ENCODE measurements around the gene RPS6KB2. TPM values are rescaled to one million over a fixed set of nuclear protein-coding genes. Genes with fewer than 3 reads are reported as not detected.

Gene RPS6KB2
- total RNA-seq, 4 donors from 2014 or later = 53.5 to 108 (median 75.9) TPM

DNA sequence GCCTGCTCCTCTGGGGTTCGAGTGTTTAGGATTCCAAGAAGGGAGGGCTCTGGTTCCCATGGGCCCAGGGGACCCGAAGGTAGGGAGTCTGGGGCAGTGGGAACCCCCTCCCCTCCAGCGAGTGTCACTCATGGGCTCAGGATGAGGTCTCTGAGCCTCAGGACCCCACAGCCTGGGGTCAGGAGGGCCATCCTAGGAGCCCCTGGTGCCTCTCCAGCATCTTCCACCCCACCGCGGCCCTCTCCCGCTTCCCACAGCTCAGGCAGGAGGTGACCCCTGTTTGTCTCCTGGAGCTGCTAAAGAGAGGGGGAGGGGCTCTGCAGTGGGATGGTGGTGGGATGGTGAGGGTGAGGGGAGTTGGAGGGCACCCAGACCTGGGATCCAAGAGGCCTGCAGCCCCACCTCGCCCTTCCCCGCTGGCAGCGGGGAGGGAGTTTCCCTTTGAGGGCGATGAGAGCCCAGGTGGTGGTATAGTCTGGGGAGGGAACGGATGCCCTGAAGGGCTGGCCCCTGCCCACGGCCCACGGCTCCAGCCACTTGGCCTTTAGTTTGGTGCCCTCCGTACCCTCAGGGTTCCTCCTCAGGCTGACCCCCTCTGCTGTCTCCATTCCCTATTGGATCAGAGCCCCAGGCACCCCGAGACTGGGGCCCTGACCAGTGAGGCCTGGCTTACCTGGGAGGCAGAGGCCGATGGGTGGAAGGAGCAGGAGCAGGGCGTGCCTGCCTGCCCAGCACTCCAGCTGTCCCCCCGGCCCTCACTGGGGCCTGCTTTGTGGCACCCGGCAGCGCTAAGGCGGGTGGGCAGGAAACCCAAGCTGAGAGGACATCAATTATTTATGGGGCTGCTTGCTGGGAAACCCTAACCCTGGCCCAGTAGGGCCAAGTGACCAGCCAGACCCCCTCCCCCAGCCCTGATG is 25.8 kb downstream of the RPS6KB2 start:
- Histone ChIP-seq H3K27me3 (no peaks in the 10 kb centered on the region), H3K27ac (no peak overlapping the region), H3K4me3 (no peak overlapping the region), H3K36me3 (no peaks in the 10 kb centered on the region), H3K9me3 (no peaks in the 10 kb centered on the region), H3K4me1 (no peaks in the 10 kb centered on the region)
- TF ChIP-seq EP300 (IDR thresholded peaks at IDR 0.05; ENCODE audit: low read depth) = no peak
- no peak for TF ChIP-seq POLR2AphosphoS5 (IDR thresholded peaks at IDR 0.05)
- no peak for TF ChIP-seq POLR2A (IDR thresholded peaks at IDR 0.05)
- TF ChIP-seq, protein P1, sequence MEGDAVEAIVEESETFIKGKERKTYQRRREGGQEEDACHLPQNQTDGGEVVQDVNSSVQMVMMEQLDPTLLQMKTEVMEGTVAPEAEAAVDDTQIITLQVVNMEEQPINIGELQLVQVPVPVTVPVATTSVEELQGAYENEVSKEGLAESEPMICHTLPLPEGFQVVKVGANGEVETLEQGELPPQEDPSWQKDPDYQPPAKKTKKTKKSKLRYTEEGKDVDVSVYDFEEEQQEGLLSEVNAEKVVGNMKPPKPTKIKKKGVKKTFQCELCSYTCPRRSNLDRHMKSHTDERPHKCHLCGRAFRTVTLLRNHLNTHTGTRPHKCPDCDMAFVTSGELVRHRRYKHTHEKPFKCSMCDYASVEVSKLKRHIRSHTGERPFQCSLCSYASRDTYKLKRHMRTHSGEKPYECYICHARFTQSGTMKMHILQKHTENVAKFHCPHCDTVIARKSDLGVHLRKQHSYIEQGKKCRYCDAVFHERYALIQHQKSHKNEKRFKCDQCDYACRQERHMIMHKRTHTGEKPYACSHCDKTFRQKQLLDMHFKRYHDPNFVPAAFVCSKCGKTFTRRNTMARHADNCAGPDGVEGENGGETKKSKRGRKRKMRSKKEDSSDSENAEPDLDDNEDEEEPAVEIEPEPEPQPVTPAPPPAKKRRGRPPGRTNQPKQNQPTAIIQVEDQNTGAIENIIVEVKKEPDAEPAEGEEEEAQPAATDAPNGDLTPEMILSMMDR (IDR thresholded peaks at IDR 0.05) = no peak
- in situ Hi-C loops (cut with MboI; ENCODE audit: low pct_ligation_motif_present in 1 of 4, low pct_unique_long_range_greater_than_20kb in 1 of 4, low sequenced_read_pairs in 3 of 4) = no loop called here
- intact Hi-C loops (cut with DNase I; ENCODE audit: low total_unique reads) = no loop called here
- 90 to 100% methylated on average over 1 to 17 of the region's 21 CpGs for WGBS, 2 donors (ENCODE audit: low coverage in 1 of 2)
- DNase-seq = no peak

DNA sequence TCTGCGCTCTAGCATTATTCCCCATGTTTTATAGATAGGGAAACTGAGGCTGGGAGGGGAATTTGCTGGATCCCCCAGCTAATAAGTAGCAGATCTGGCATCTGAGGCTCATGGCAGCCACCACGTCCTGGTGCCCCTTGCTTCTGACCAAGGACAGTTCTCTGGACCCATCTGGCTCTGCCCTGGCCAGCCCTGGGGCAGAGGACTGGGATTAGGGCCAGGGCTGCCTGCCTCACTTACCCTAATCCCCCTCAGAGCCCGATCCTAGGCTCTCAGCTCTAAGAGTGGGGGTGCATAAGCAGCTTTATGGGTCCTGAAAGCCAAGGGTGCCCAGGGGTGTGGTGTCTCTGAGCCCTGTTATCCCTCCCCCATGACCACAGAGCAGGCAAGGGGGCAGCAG is 26.8 kb downstream of the RPS6KB2 start, which contains the start of gene CABP4:
Gene CABP4, plus strand, starts transcription at position 301 of the 400 bp plus-strand sequence. Its CDS starts 70 bp downstream, at position 371.
- no peaks in the 10 kb centered on the region for H3K36me3 ChIP-seq
- intact Hi-C loops (cut with DNase I; ENCODE audit: low total_unique reads) = no loop called here
- WGBS, 2 donors (ENCODE audit: low coverage in 1 of 2) = 83 to 86% methylated on average over 1 to 3 of the region's 3 CpGs

GRCh38 chr11:67456068-67456705 is 27.9 kb downstream of the RPS6KB2 start:
- Histone ChIP-seq H3K27me3 (no peaks in the 10 kb centered on the region), H3K36me3 (no peaks in the 10 kb centered on the region), H3K9me3 (no peaks in the 10 kb centered on the region), H3K4me3 (no peak overlapping the region), H3K4me1 (no peaks in the 10 kb centered on the region), H3K27ac (no peak overlapping the region)
- no peak for DNase-seq
- 82% methylated on average over 20 of the region's 25 CpGs; no CpG with 5 or more reads in 1 of the 2 donors for WGBS, 2 donors (ENCODE audit: low coverage in 1 of 2)
- in situ Hi-C loops (cut with MboI; ENCODE audit: low pct_ligation_motif_present in 1 of 4, low pct_unique_long_range_greater_than_20kb in 1 of 4, low sequenced_read_pairs in 3 of 4) (no loop called here), intact Hi-C loops (cut with DNase I; ENCODE audit: low total_unique reads) (no loop called here)
- TF ChIP-seq POLR2AphosphoS5 (IDR thresholded peaks at IDR 0.05) (no peak), EP300 (IDR thresholded peaks at IDR 0.05; ENCODE audit: low read depth) (no peak), POLR2A (IDR thresholded peaks at IDR 0.05) (no peak)
- TF ChIP-seq, protein P1 (IDR thresholded peaks at IDR 0.05) = no peak

More for the DNA sequence above, 26.8 kb downstream of the RPS6KB2 start, which contains the start of gene CABP4:
- DNase-seq = no peak
- Histone ChIP-seq H3K4me3 (no peak within 1 kb of the TSS), H3K27me3 (no peaks in the 10 kb centered on the region), H3K9me3 (no peaks in the 10 kb centered on the region), H3K27ac (no peak within 1 kb of the TSS), H3K4me1 (no peaks in the 10 kb centered on the region)
- in situ Hi-C loops (cut with MboI; ENCODE audit: low pct_ligation_motif_present in 1 of 4, low pct_unique_long_range_greater_than_20kb in 1 of 4, low sequenced_read_pairs in 3 of 4) = no loop called here
- TF ChIP-seq EP300 (IDR thresholded peaks at IDR 0.05; ENCODE audit: low read depth) = no peak
- TF ChIP-seq POLR2A (IDR thresholded peaks at IDR 0.05) = no peak
- TF ChIP-seq, protein P1 (IDR thresholded peaks at IDR 0.05) = no peak
- no peak for TF ChIP-seq POLR2AphosphoS5 (IDR thresholded peaks at IDR 0.05)

DNA sequence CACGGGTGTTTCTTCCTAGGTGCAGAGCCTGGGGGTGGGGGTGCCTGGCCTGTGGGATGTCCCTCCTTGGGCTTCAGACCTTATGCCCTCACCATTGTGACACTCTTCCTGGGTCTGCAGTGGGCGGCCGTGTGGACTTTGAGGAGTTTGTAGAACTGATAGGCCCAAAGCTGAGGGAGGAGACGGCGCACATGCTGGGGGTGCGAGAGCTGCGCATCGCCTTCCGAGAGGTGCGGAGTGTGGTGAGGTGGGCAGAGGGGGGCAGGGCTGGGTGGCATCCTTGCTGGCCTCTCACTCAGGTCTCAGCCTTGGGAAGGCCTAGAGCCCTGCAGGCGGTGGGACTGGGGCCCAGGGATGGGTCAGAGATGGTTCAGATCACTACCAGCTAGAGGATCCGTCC is 29.2 kb downstream of the RPS6KB2 start:
- H3K4me3 ChIP-seq = no peak overlapping the region
- H3K36me3 ChIP-seq = no peaks in the 10 kb centered on the region
- H3K9me3 ChIP-seq = no peaks in the 10 kb centered on the region
- H3K27ac ChIP-seq = no peak overlapping the region
- in situ Hi-C loops (cut with MboI; ENCODE audit: low pct_ligation_motif_present in 1 of 4, low pct_unique_long_range_greater_than_20kb in 1 of 4, low sequenced_read_pairs in 3 of 4) (no loop called here), intact Hi-C loops (cut with DNase I; ENCODE audit: low total_unique reads) (no loop called here)
- TF ChIP-seq POLR2A (IDR thresholded peaks at IDR 0.05) (no peak), POLR2AphosphoS5 (IDR thresholded peaks at IDR 0.05) (no peak), EP300 (IDR thresholded peaks at IDR 0.05; ENCODE audit: low read depth) (no peak)
- TF ChIP-seq, protein P1 (IDR thresholded peaks at IDR 0.05) = no peak
- H3K27me3 ChIP-seq = no peaks in the 10 kb centered on the region
- no peak for DNase-seq
- WGBS, 2 donors (ENCODE audit: low coverage in 1 of 2) = 80 to 92% methylated on average over 1 to 11 of the region's 12 CpGs
- H3K4me1 ChIP-seq = no peaks in the 10 kb centered on the region
